H1 (cell line): ENCODE data around the gene NOTCH4. TPM values are rescaled to one million over a fixed set of nuclear protein-coding genes. Genes with fewer than 3 reads are reported as not detected.
A peak's percentile ranks its signal among the peaks of the same experiment; 100 is the strongest.

Experiments used
- CTCF ChIA-PET: fragments of 300-600 bp; sonication (Branson Sonifier 250); formaldehyde crosslinking; loops from one replicate; lab custom pipeline; 2021; ENCODE audit not compliant: partially characterized antibody; lab: Charles Lee
- POLR2A ChIA-PET: fragments of 300-600 bp; sonication (Branson Sonifier 250); formaldehyde crosslinking; loops from one replicate; lab custom pipeline; 2021; ENCODE audit warnings: inconsistent platforms; ENCODE audit not compliant: partially characterized antibody; lab: Charles Lee
- DNase-seq, 2 experiments: peaks; one replicate each; pipeline versions ENCODE4 v3.0.0 to v3.0.0-alpha.2; 2010 to 2022; ENCODE audit warnings: low spot score in 2 of 2, low read depth in 1 of 2, mixed read lengths in 1 of 2
- FAIRE-seq: peaks from 2 replicates; lab custom pipeline; 2011; peaks lifted over from hg19 to GRCh38; lab: Jason Lieb, UNC
- H2AFZ ChIP-seq: 2 replicates; pipeline ENCODE4 v1.8.1; 2012; ENCODE audit warnings: low read length, inconsistent platforms
- H2AK5ac ChIP-seq: 2 replicates; pipeline ENCODE4 v1.6.1; 2013; ENCODE audit warnings: low read depth, low read length
- H2BK120ac ChIP-seq: replicated peaks from 2 replicates; pipeline ENCODE3; 2013; ENCODE audit warnings: low read depth, low read length, inconsistent platforms
- H2BK12ac ChIP-seq: 2 replicates; pipeline ENCODE4 v1.6.1; 2013; ENCODE audit warnings: low read depth, low read length
- H2BK15ac ChIP-seq: 2 replicates; pipeline ENCODE4 v1.6.1; 2013; ENCODE audit warnings: low read length
- H2BK20ac ChIP-seq: 2 replicates; pipeline ENCODE4 v1.6.1; 2013; ENCODE audit warnings: low read length
- H2BK5ac ChIP-seq: 2 replicates; pipeline ENCODE4 v1.6.1; 2013; ENCODE audit warnings: low read depth, low read length
- H3K14ac ChIP-seq: 2 replicates; pipeline ENCODE4 v1.6.1; 2013; ENCODE audit warnings: inconsistent platforms; ENCODE audit not compliant: insufficient read length
- H3K18ac ChIP-seq: 2 replicates; pipeline ENCODE4 v1.6.1; 2013; ENCODE audit warnings: low read length; ENCODE audit errors: extremely low read depth
- H3K23ac ChIP-seq: 2 replicates; pipeline ENCODE4 v1.6.1; 2013; ENCODE audit warnings: inconsistent platforms; ENCODE audit not compliant: insufficient read length
- H3K23me2 ChIP-seq: 2 replicates; pipeline ENCODE4 v1.6.1; 2013; ENCODE audit warnings: low read depth, low read length
- H3K27ac ChIP-seq: 2 replicates; pipeline ENCODE4 v1.6.1; 2011; ENCODE audit warnings: low read depth, low read length, inconsistent platforms
- H3K27me3 ChIP-seq, 4 experiments: replicated peaks in 1 of 4; 1 replicate in 1 of 4; 2 replicates in 3 of 4; pipeline versions ENCODE4 v1.6.1 to v1.8.1; 2011 to 2013; ENCODE audit warnings: low read length in 3 of 4, mild to moderate bottlenecking in 3 of 4, inconsistent platforms in 2 of 4, mixed read lengths in 2 of 4, moderate library complexity in 1 of 4; ENCODE audit not compliant: control insufficient read depth in 3 of 4, insufficient read depth in 3 of 4; ENCODE audit errors: extremely low read depth in 1 of 4
- H3K36me3 ChIP-seq, 4 experiments: 2 replicates each; pipeline versions ENCODE4 v1.6.1 to v1.8.1; 2011 to 2013; ENCODE audit warnings: mild to moderate bottlenecking in 4 of 4, low read length in 3 of 4, moderate library complexity in 2 of 4, control low read depth in 1 of 4, inconsistent platforms in 1 of 4; ENCODE audit not compliant: insufficient read depth in 4 of 4, control insufficient read depth in 2 of 4
- H3K4ac ChIP-seq: replicated peaks from 2 replicates; pipeline ENCODE3; 2013; ENCODE audit warnings: low read length, low read depth, mixed read lengths, inconsistent platforms; ENCODE audit not compliant: insufficient read length
- H3K4me1 ChIP-seq, 4 experiments: replicated peaks in 1 of 4; 1 replicate in 1 of 4; 2 replicates in 3 of 4; pipeline versions ENCODE4 v1.6.1 to v1.8.1; 2011 to 2013; ENCODE audit warnings: low read length in 3 of 4, inconsistent platforms in 2 of 4, mixed read lengths in 1 of 4; ENCODE audit not compliant: insufficient read depth in 4 of 4, control insufficient read depth in 3 of 4
- H3K4me2 ChIP-seq, 2 experiments: 2 replicates each; pipeline versions ENCODE4 v1.6.1 to v1.8.1; 2011 to 2013; ENCODE audit warnings: low read depth in 2 of 2, low read length in 2 of 2, control low read depth in 1 of 2, inconsistent platforms in 1 of 2, mild to moderate bottlenecking in 1 of 2; ENCODE audit not compliant: insufficient read depth in 1 of 2
- H3K4me3 ChIP-seq, 4 experiments: fragments of 200-600, 300-600 bp in 1 of 4; sonication (generic), shearing (Covaris generic), sonication (Bioruptor Twin) in 1 of 4; 2 replicates each; pipeline versions ENCODE4 v1.5.1 to v1.8.1; 2011 to 2016; ENCODE audit warnings: low read length in 4 of 4, low read depth in 3 of 4, control low read depth in 2 of 4, inconsistent platforms in 2 of 4, mild to moderate bottlenecking in 2 of 4, mixed read lengths in 1 of 4, moderate library complexity in 1 of 4; ENCODE audit not compliant: insufficient read depth in 2 of 4; ENCODE audit errors: extremely low read depth in 1 of 4
- H3K56ac ChIP-seq: replicated peaks from 2 replicates; pipeline ENCODE3; 2013; ENCODE audit warnings: low read depth, mild to moderate bottlenecking, mixed read lengths, low read length, inconsistent platforms; ENCODE audit not compliant: insufficient read length
- H3K79me1 ChIP-seq: 2 replicates; pipeline ENCODE4 v1.6.1; 2013; ENCODE audit warnings: low read depth, low read length, control low read depth
- H3K79me2 ChIP-seq, 2 experiments: 2 replicates each; pipeline versions ENCODE4 v1.6.1 to v1.8.1; 2012 to 2013; ENCODE audit warnings: low read length in 2 of 2, mild to moderate bottlenecking in 2 of 2, inconsistent platforms in 1 of 2; ENCODE audit not compliant: insufficient read depth in 2 of 2, control insufficient read depth in 1 of 2
- H3K9ac ChIP-seq, 4 experiments: replicated peaks in 1 of 4; 1 replicate in 1 of 4; 2 replicates in 3 of 4; pipeline versions ENCODE4 v1.6.1 to v1.8.1; 2011 to 2013; ENCODE audit warnings: low read depth in 3 of 4, low read length in 3 of 4, control low read depth in 2 of 4, mild to moderate bottlenecking in 2 of 4, moderate library complexity in 2 of 4, inconsistent platforms in 1 of 4; ENCODE audit errors: extremely low read depth in 1 of 4
- H3K9me3 ChIP-seq, 2 experiments: 2 replicates each; pipeline versions ENCODE4 v1.6.1 to v1.8.1; 2012 to 2013; ENCODE audit warnings: mild to moderate bottlenecking in 2 of 2, moderate library complexity in 2 of 2, control low read depth in 1 of 2, inconsistent platforms in 1 of 2, low read depth in 1 of 2, low read length in 1 of 2, mixed read lengths in 1 of 2; ENCODE audit not compliant: insufficient read depth in 2 of 2
- H4K20me1 ChIP-seq, 2 experiments: replicated peaks in 1 of 2; 2 replicates each; pipeline versions ENCODE3 to v1.8.1; 2011 to 2013; ENCODE audit warnings: inconsistent platforms in 2 of 2, low read length in 2 of 2, mild to moderate bottlenecking in 1 of 2; ENCODE audit not compliant: insufficient read depth in 2 of 2, control insufficient read depth in 1 of 2
- H4K5ac ChIP-seq: 2 replicates; pipeline ENCODE4 v1.6.1; 2013; ENCODE audit warnings: low read length, low read depth, mixed read lengths, inconsistent platforms; ENCODE audit not compliant: insufficient read length
- H4K8ac ChIP-seq: 2 replicates; pipeline ENCODE4 v1.8.0; 2013; ENCODE audit warnings: mild to moderate bottlenecking, moderate library complexity, low read length, inconsistent platforms; ENCODE audit not compliant: insufficient read depth; ENCODE audit errors: extremely low read depth
- H4K91ac ChIP-seq: replicated peaks from 2 replicates; pipeline ENCODE3; 2013; ENCODE audit warnings: low read length, mixed read lengths, inconsistent platforms; ENCODE audit not compliant: insufficient read length
- ASH2L ChIP-seq: fragments of 200-600, 300-600 bp; sonication (generic); IDR thresholded peaks from one replicate; pipeline ENCODE4 v1.7.1; 2017; ENCODE audit warnings: low read length
- CHD1 ChIP-seq: IDR thresholded peaks from 2 replicates; pipeline ENCODE4 v1.6.1; 2012; ENCODE audit warnings: low read depth, low read length, improper control_type of control experiment
- EGR1 ChIP-seq: IDR thresholded peaks from 2 replicates; pipeline ENCODE4 v1.6.1; 2011; ENCODE audit warnings: low read depth, low read length, borderline replicate concordance
- HDAC6 ChIP-seq: IDR thresholded peaks from one replicate; pipeline ENCODE4 v1.7.1; 2012; ENCODE audit warnings: low read depth, mild to moderate bottlenecking, inconsistent platforms, low read length, moderate library complexity
- RAD21 ChIP-seq, 2 experiments: IDR thresholded peaks in 1 of 2; conservative IDR thresholded peaks in 1 of 2; 2 replicates each; pipeline ENCODE4 v1.6.1; 2011; ENCODE audit warnings: low read depth in 2 of 2, low read length in 2 of 2, improper control_type of control experiment in 1 of 2, inconsistent platforms in 1 of 2, mild to moderate bottlenecking in 1 of 2, moderate library complexity in 1 of 2
- SP1 ChIP-seq: IDR thresholded peaks from 2 replicates; pipeline ENCODE4 v1.6.1; 2011; ENCODE audit warnings: low read depth, low read length
- SRF ChIP-seq: IDR thresholded peaks from 2 replicates; pipeline ENCODE4 v1.6.1; 2011; ENCODE audit warnings: mild to moderate bottlenecking, low read depth, low read length, moderate library complexity
- TCF12 ChIP-seq: IDR thresholded peaks from 2 replicates; pipeline ENCODE4 v1.6.1; 2011; ENCODE audit warnings: low read depth, mild to moderate bottlenecking, low read length
- WGBS, 2 experiments: shearing (Covaris generic) in 1 of 2; methylation state at CpG; one replicate each; pipeline versions ENCODE4 v1.1.6 to v1.1.7; 2013 to 2015; ENCODE audit warnings: low lambda C conversion rate in 2 of 2, mixed read lengths in 2 of 2, inconsistent platforms in 1 of 2, low coverage in 1 of 2, missing lambda C conversion rate in 1 of 2; ENCODE audit not compliant: insufficient replicate concordance in 2 of 2, insufficient coverage in 1 of 2, insufficient read length in 1 of 2; ENCODE audit errors: extremely low coverage in 1 of 2, missing lambda C conversion rate in 1 of 2; 5-methylcytosine and 5-hydroxymethylcytosine counted together
- polyA plus RNA-seq, 7 experiments: library from polyadenylated mRNA; depleted of rRNA in 3 of 7; stranded (reverse) in 5 of 7; unstranded in 2 of 7; fragments of >200 nt in 5 of 7; fragments of 200-250 nt in 2 of 7; gene quantifications; 1 replicate in 5 of 7; 2 replicates in 1 of 7; 4 replicates in 1 of 7; pipeline versions ENCODE4 v1.2.1 to v1.2.3, GENCODE V29; 2011 to 2013; ENCODE audit warnings: missing spikeins in 2 of 7, mixed read lengths in 2 of 7
- total RNA-seq: library from RNA; stranded (reverse); fragmentation: NEBNext Ultra II Directional; extraction: Animal tissue kit (Norgen Biotek cat#: 25700); gene quantifications from 2 replicates; pipeline ENCODE4 v1.2.1, GENCODE V29; 2021
- TF ChIP-seq, protein P1 (sequence below), 3 experiments: IDR thresholded peaks; 1 replicate in 2 of 3; 2 replicates in 1 of 3; pipeline versions ENCODE4 v1.5.1 to v1.6.1; 2011; ENCODE audit warnings: low read length in 3 of 3, mild to moderate bottlenecking in 3 of 3, inconsistent platforms in 2 of 3, low read depth in 1 of 3, moderate library complexity in 1 of 3; ENCODE audit not compliant: insufficient read depth in 1 of 3; ENCODE audit errors: control extremely low read depth in 1 of 3
- TF ChIP-seq, protein P2 (sequence below): IDR thresholded peaks from 2 replicates; pipeline ENCODE4 v1.6.1; 2012; ENCODE audit warnings: inconsistent platforms

NOTCH4 gene
- total and polyA plus RNA-seq, 2 of the 8 experiments (the other 6 are each of a cell fraction or from before 2014, with no cell fraction given): 1.9 to 2.8 TPM

GRCh38 chr6:32192608-32193039 is 31.2 kb downstream of the NOTCH4 start, which contains the start of gene GPSM3:
GPSM3 (minus strand) TSS chr6:32192643; CDS start chr6:32192513, 130 bp downstream.
- Histone ChIP-seq H3K4me1 (peaks cover 8 to 45% (median 26%) of the 10 kb centered on the region in 4 experiments), H2BK20ac (peak within 1 kb of the TSS; percentile 72; the same call in 1 of the 2 replicates), H3K79me1 (no peaks in the 10 kb centered on the region; the same call in 1 of the 2 replicates), H2BK5ac (peak within 1 kb of the TSS; percentile 92; the same call in 1 of the 2 replicates), H4K5ac (peak within 1 kb of the TSS; percentile 54), H4K91ac (peak within 1 kb of the TSS; percentile 76), H3K4me3 (peak within 1 kb of the TSS in 1 of 4 experiments; percentile 42; a peak in 2 of 8 replicates), H3K36me3 (peaks cover 0 to 6% (median 3%) of the 10 kb centered on the region in 4 experiments; a peak in 4 of 8 replicates), H2AFZ (no peak within 1 kb of the TSS), H3K9me3 (no peaks in the 10 kb centered on the region), H2AK5ac (peak within 1 kb of the TSS; percentile 40), H3K23ac (no peak within 1 kb of the TSS), H3K27me3 (no peaks in the 10 kb centered on the region), H3K23me2 (peaks cover 11% of the 10 kb centered on the region), H3K56ac (no peak within 1 kb of the TSS), H3K9ac (no peak within 1 kb of the TSS), H2BK12ac (peak within 1 kb of the TSS; percentile 94; the same call in 1 of the 2 replicates), H3K79me2 (peaks cover 0 to 13% of the 10 kb centered on the region in 2 experiments; a peak in 2 of 4 replicates), H3K27ac (no peak within 1 kb of the TSS), H4K8ac (peak within 1 kb of the TSS; percentile 54), H3K18ac (peak within 1 kb of the TSS; percentile 97), H3K4me2 (peak within 1 kb of the TSS; percentile 57 to 90), H2BK15ac (peak within 1 kb of the TSS; percentile 99), H4K20me1 (no peaks in the 10 kb centered on the region), H3K4ac (no peak within 1 kb of the TSS), H3K14ac (no peak within 1 kb of the TSS), H2BK120ac (peak within 1 kb of the TSS; percentile 88)
- ChIA-PET POLR2A (interaction anchor here (1.0 to 13.3 kb wide), 6 partner anchors 13 to 779 kb away, joined by 3 to 194 read pairs (median 8); partner anchors contain the start of genes AGPAT1, PRRT1, RNF5 and TNXB), CTCF (interaction anchor here (1.0 to 1.6 kb wide), 6 partner anchors 10 to 778 kb away, joined by 3 to 6 read pairs (median 4); no protein-coding TSS in a partner anchor)
- FAIRE-seq (no peak), DNase-seq (no peak)
- WGBS, 2 experiments: 59% methylated on average over 3 of the region's 5 CpGs; no CpG with 5 or more reads in 1 of the 2 experiments
- TF ChIP-seq CHD1 (no peak), EGR1 (peak; percentile 35; the same call in 1 of the 2 replicates), RAD21 (IDR thresholded peaks at IDR 0.05 in 1 of 2, conservative IDR thresholded peaks at IDR 0.05 in 1 of 2; ENCODE audit: low read depth in 2 of 2, low read length in 2 of 2) (no peak), TCF12 (no peak), SP1 (peak; percentile 79), ASH2L (no peak), HDAC6 (no peak), SRF (no peak)
- TF ChIP-seq, protein P1, sequence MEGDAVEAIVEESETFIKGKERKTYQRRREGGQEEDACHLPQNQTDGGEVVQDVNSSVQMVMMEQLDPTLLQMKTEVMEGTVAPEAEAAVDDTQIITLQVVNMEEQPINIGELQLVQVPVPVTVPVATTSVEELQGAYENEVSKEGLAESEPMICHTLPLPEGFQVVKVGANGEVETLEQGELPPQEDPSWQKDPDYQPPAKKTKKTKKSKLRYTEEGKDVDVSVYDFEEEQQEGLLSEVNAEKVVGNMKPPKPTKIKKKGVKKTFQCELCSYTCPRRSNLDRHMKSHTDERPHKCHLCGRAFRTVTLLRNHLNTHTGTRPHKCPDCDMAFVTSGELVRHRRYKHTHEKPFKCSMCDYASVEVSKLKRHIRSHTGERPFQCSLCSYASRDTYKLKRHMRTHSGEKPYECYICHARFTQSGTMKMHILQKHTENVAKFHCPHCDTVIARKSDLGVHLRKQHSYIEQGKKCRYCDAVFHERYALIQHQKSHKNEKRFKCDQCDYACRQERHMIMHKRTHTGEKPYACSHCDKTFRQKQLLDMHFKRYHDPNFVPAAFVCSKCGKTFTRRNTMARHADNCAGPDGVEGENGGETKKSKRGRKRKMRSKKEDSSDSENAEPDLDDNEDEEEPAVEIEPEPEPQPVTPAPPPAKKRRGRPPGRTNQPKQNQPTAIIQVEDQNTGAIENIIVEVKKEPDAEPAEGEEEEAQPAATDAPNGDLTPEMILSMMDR (IDR thresholded peaks at IDR 0.05; ENCODE audit: control extremely low read depth in 1 of 3, insufficient read depth in 1 of 3, low read depth in 1 of 3, low read length in 3 of 3): no peak
- TF ChIP-seq, protein P2, sequence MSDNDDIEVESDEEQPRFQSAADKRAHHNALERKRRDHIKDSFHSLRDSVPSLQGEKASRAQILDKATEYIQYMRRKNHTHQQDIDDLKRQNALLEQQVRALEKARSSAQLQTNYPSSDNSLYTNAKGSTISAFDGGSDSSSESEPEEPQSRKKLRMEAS: no peak
